ENCODE measurements around the gene SH2D6.

DNA sequence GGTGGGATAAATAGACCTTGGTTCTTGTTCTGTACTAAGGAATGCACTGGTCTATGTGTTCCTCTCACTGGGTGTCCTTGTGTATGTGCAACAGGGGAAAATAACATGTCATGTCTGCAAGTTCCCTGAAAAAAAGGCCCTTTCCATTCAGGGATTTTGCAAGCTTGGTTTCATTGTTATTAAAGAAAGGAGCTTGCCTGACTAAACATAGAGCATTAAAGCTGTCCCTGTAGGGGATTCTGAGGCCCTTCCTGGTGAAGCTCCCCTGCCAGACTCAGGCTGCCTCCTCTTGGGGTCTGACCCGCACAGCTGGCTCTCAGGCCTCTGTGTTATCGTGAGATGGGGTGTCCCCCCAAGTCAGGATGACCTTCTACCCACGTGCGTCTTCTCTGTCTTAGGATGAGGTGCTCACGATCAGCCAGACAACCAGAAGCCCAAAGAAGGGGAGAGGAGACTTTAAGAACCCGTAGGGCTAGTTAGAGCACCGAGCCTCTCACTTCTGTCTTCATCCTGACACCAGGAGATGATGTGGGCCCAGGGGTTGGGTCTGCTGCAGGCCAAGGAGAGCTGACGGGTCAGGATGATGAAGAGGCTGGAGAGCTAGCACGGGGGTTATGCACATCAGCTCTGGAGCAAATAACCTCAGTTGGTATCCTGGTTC lies 29.5 kb upstream of the SH2D6 start:
- TF ChIP-seq RCOR1 (IDR thresholded peaks at IDR 0.05; ENCODE audit: low read length) (no peak), RAD21 (IDR thresholded peaks at IDR 0.05; ENCODE audit: low read length) (no peak), NFIC (IDR thresholded peaks at IDR 0.05; ENCODE audit: borderline replicate concordance) (no peak)
- TF ChIP-seq, protein P1, sequence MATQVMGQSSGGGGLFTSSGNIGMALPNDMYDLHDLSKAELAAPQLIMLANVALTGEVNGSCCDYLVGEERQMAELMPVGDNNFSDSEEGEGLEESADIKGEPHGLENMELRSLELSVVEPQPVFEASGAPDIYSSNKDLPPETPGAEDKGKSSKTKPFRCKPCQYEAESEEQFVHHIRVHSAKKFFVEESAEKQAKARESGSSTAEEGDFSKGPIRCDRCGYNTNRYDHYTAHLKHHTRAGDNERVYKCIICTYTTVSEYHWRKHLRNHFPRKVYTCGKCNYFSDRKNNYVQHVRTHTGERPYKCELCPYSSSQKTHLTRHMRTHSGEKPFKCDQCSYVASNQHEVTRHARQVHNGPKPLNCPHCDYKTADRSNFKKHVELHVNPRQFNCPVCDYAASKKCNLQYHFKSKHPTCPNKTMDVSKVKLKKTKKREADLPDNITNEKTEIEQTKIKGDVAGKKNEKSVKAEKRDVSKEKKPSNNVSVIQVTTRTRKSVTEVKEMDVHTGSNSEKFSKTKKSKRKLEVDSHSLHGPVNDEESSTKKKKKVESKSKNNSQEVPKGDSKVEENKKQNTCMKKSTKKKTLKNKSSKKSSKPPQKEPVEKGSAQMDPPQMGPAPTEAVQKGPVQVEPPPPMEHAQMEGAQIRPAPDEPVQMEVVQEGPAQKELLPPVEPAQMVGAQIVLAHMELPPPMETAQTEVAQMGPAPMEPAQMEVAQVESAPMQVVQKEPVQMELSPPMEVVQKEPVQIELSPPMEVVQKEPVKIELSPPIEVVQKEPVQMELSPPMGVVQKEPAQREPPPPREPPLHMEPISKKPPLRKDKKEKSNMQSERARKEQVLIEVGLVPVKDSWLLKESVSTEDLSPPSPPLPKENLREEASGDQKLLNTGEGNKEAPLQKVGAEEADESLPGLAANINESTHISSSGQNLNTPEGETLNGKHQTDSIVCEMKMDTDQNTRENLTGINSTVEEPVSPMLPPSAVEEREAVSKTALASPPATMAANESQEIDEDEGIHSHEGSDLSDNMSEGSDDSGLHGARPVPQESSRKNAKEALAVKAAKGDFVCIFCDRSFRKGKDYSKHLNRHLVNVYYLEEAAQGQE (IDR thresholded peaks at IDR 0.05; ENCODE audit: low read depth, low read length), result no peak
- TF ChIP-seq, protein P2, sequence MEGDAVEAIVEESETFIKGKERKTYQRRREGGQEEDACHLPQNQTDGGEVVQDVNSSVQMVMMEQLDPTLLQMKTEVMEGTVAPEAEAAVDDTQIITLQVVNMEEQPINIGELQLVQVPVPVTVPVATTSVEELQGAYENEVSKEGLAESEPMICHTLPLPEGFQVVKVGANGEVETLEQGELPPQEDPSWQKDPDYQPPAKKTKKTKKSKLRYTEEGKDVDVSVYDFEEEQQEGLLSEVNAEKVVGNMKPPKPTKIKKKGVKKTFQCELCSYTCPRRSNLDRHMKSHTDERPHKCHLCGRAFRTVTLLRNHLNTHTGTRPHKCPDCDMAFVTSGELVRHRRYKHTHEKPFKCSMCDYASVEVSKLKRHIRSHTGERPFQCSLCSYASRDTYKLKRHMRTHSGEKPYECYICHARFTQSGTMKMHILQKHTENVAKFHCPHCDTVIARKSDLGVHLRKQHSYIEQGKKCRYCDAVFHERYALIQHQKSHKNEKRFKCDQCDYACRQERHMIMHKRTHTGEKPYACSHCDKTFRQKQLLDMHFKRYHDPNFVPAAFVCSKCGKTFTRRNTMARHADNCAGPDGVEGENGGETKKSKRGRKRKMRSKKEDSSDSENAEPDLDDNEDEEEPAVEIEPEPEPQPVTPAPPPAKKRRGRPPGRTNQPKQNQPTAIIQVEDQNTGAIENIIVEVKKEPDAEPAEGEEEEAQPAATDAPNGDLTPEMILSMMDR (IDR thresholded peaks at IDR 0.05), result no peak

Measured in SK-N-SH (cell line).